ENCODE measurements around the gene KRTAP17-1. TPM values are rescaled to one million over a fixed set of nuclear protein-coding genes. Genes with fewer than 3 reads are reported as not detected.

KRTAP17-1 gene
- total and polyA plus RNA-seq, 8 donors, result not detected

DNA sequence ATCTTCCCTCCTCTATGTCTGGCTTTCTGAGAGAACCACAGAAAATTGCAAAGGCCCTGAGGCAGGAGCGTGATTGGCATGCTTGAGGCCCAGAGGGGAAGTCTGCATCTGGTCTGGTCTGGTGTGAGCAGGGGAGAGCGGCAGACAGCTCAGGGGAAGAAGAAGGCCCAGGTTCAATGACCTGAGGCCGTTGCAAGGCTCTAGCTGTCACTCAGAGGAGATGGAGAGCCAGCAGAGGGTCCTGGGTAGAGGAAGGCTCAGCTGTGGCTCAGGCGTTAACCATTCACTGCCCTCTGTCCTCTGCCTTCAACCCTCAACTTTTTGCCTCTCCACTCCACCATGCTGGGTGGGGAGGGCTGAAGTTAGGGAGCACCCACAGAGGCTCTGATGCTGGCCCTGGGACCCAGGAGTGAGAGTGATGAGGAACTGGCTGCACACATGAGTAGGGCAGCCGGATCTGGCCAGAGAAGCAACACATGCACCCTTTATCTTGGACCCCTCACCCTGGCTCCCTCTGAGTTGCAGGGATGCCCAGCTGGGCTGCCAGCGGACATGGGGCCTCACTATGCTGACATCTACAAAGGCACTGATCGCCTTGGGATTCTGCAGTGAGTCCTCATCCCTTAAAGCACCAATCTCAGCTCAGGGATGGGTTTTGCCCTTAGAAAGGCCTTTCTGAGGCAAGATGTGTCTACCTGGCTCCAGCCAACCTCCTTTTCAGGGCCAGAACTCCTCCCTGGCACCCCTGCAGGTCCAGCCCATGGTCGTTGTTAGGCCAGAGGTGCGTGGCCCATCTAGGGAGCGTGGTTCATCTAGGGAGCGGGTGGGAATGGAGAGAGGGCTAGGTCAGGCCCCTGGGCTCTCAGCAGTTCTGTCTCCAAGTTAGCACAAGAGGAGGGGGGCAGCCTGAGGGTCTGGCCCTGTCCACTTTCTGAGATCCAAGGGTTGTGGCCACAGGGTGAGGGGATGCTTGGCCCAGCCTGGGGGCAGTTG lies 7.7 kb upstream of the KRTAP17-1 start:
- Histone ChIP-seq H3K4me1 (no peaks in the 10 kb centered on the region), H3K4me3 (no peak overlapping the region), H3K9me3 (peaks cover 0 to 13% of the 10 kb centered on the region in 2 donors), H3K27me3 (no peaks in the 10 kb centered on the region), H3K27ac (no peak overlapping the region), H3K36me3 (no peaks in the 10 kb centered on the region)
- no peak for DNase-seq
- TF ChIP-seq CTCF (IDR thresholded peaks at IDR 0.05), result no peak
- intact Hi-C loops (cut with DNase I), result no loop called here
- ATAC-seq, result no peak

GRCh38 chr17:41322094-41322902 lies 6.8 kb upstream of the KRTAP17-1 start:
- DNase-seq (peak in 2 of 4 donors; percentile 17 to 30), ATAC-seq (peak; percentile 87)
- Histone ChIP-seq H3K27me3 (no peaks in the 10 kb centered on the region), H3K36me3 (no peaks in the 10 kb centered on the region), H3K4me3 (no peak overlapping the region), H3K9me3 (peaks cover 0 to 13% of the 10 kb centered on the region in 2 donors), H3K27ac (no peak overlapping the region), H3K4me1 (no peaks in the 10 kb centered on the region)
- TF ChIP-seq CTCF (IDR thresholded peaks at IDR 0.05), result peak; percentile 54 to 85
- intact Hi-C loops (cut with DNase I), result no loop called here

DNA sequence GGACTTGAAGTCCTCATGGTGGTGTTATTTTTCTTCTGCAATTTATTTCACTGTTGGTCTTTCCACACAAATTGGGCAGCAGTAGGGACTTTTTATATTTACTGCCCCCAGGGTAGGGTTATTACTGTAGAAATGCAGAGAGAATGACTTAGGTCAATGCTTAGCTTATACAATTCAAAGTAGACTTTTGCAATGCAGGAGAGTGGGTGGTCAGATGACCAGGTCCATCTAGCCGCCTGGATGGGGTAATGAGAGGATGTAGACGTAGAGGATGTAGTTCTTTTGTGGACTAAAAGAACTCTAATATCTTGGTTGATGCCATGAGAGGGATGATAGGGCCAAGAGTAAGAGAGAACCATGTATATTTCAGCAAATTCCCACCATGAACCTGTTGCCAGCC lies 2.7 kb upstream of the KRTAP17-1 start:
- DNase-seq, result no peak
- Histone ChIP-seq H3K27ac (no peak overlapping the region), H3K36me3 (no peaks in the 10 kb centered on the region), H3K4me3 (no peak overlapping the region), H3K9me3 (peaks cover 0 to 13% of the 10 kb centered on the region in 2 donors), H3K4me1 (no peaks in the 10 kb centered on the region), H3K27me3 (no peaks in the 10 kb centered on the region)
- no peak for TF ChIP-seq CTCF (IDR thresholded peaks at IDR 0.05)
- intact Hi-C loops (cut with DNase I), result no loop called here
- no peak for ATAC-seq

GRCh38 chr17:41315814-41316445 lies 420 bp upstream of the KRTAP17-1 start:
- no peak for DNase-seq
- H3K27ac ChIP-seq, result no peak overlapping the region
- no peak for TF ChIP-seq CTCF (IDR thresholded peaks at IDR 0.05)
- ATAC-seq, result no peak
- H3K36me3 ChIP-seq, result no peaks in the 10 kb centered on the region
- H3K9me3 ChIP-seq, result peaks cover 0 to 13% of the 10 kb centered on the region in 2 donors
- no peaks in the 10 kb centered on the region for H3K4me1 ChIP-seq
- intact Hi-C loops (cut with DNase I), result no loop called here
- H3K27me3 ChIP-seq, result peaks cover 0 to 5% of the 10 kb centered on the region in 2 donors
- H3K4me3 ChIP-seq, result no peak overlapping the region

Data from left lung (tissue), 10 donors.